H1 (cell line): ENCODE data around the gene PI4KA. TPM values are rescaled to one million over a fixed set of nuclear protein-coding genes. Genes with fewer than 3 reads are reported as not detected.

ENCODE experiments used
- CTCF ChIA-PET: fragments of 300-600 bp; sonication (Branson Sonifier 250); formaldehyde crosslinking; loops from one replicate; lab custom pipeline; 2021; ENCODE audit not compliant: partially characterized antibody; lab: Charles Lee
- POLR2A ChIA-PET: fragments of 300-600 bp; sonication (Branson Sonifier 250); formaldehyde crosslinking; loops from one replicate; lab custom pipeline; 2021; ENCODE audit warnings: inconsistent platforms; ENCODE audit not compliant: partially characterized antibody; lab: Charles Lee
- DNase-seq, 2 experiments: peaks; one replicate each; pipeline versions ENCODE4 v3.0.0 to v3.0.0-alpha.2; 2010 to 2022; ENCODE audit warnings: low spot score in 2 of 2, low read depth in 1 of 2, mixed read lengths in 1 of 2
- FAIRE-seq: peaks from 2 replicates; lab custom pipeline; 2011; peaks lifted over from hg19 to GRCh38; lab: Jason Lieb, UNC
- H2AFZ ChIP-seq: 2 replicates; pipeline ENCODE4 v1.8.1; 2012; ENCODE audit warnings: low read length, inconsistent platforms
- H2AK5ac ChIP-seq: 2 replicates; pipeline ENCODE4 v1.6.1; 2013; ENCODE audit warnings: low read depth, low read length
- H2BK120ac ChIP-seq: replicated peaks from 2 replicates; pipeline ENCODE3; 2013; ENCODE audit warnings: low read depth, low read length, inconsistent platforms
- H2BK12ac ChIP-seq: 2 replicates; pipeline ENCODE4 v1.6.1; 2013; ENCODE audit warnings: low read depth, low read length
- H2BK15ac ChIP-seq: 2 replicates; pipeline ENCODE4 v1.6.1; 2013; ENCODE audit warnings: low read length
- H2BK20ac ChIP-seq: 2 replicates; pipeline ENCODE4 v1.6.1; 2013; ENCODE audit warnings: low read length
- H2BK5ac ChIP-seq: 2 replicates; pipeline ENCODE4 v1.6.1; 2013; ENCODE audit warnings: low read depth, low read length
- H3K14ac ChIP-seq: 2 replicates; pipeline ENCODE4 v1.6.1; 2013; ENCODE audit warnings: inconsistent platforms; ENCODE audit not compliant: insufficient read length
- H3K18ac ChIP-seq: 2 replicates; pipeline ENCODE4 v1.6.1; 2013; ENCODE audit warnings: low read length; ENCODE audit errors: extremely low read depth
- H3K23ac ChIP-seq: 2 replicates; pipeline ENCODE4 v1.6.1; 2013; ENCODE audit warnings: inconsistent platforms; ENCODE audit not compliant: insufficient read length
- H3K23me2 ChIP-seq: 2 replicates; pipeline ENCODE4 v1.6.1; 2013; ENCODE audit warnings: low read depth, low read length
- H3K27ac ChIP-seq: 2 replicates; pipeline ENCODE4 v1.6.1; 2011; ENCODE audit warnings: low read depth, low read length, inconsistent platforms
- H3K27me3 ChIP-seq, 4 experiments: replicated peaks in 1 of 4; 1 replicate in 1 of 4; 2 replicates in 3 of 4; pipeline versions ENCODE4 v1.6.1 to v1.8.1; 2011 to 2013; ENCODE audit warnings: low read length in 3 of 4, mild to moderate bottlenecking in 3 of 4, inconsistent platforms in 2 of 4, mixed read lengths in 2 of 4, moderate library complexity in 1 of 4; ENCODE audit not compliant: control insufficient read depth in 3 of 4, insufficient read depth in 3 of 4; ENCODE audit errors: extremely low read depth in 1 of 4
- H3K36me3 ChIP-seq, 4 experiments: 2 replicates each; pipeline versions ENCODE4 v1.6.1 to v1.8.1; 2011 to 2013; ENCODE audit warnings: mild to moderate bottlenecking in 4 of 4, low read length in 3 of 4, moderate library complexity in 2 of 4, control low read depth in 1 of 4, inconsistent platforms in 1 of 4; ENCODE audit not compliant: insufficient read depth in 4 of 4, control insufficient read depth in 2 of 4
- H3K4ac ChIP-seq: replicated peaks from 2 replicates; pipeline ENCODE3; 2013; ENCODE audit warnings: low read length, low read depth, mixed read lengths, inconsistent platforms; ENCODE audit not compliant: insufficient read length
- H3K4me1 ChIP-seq, 4 experiments: replicated peaks in 1 of 4; 1 replicate in 1 of 4; 2 replicates in 3 of 4; pipeline versions ENCODE4 v1.6.1 to v1.8.1; 2011 to 2013; ENCODE audit warnings: low read length in 3 of 4, inconsistent platforms in 2 of 4, mixed read lengths in 1 of 4; ENCODE audit not compliant: insufficient read depth in 4 of 4, control insufficient read depth in 3 of 4
- H3K4me2 ChIP-seq, 2 experiments: 2 replicates each; pipeline versions ENCODE4 v1.6.1 to v1.8.1; 2011 to 2013; ENCODE audit warnings: low read depth in 2 of 2, low read length in 2 of 2, control low read depth in 1 of 2, inconsistent platforms in 1 of 2, mild to moderate bottlenecking in 1 of 2; ENCODE audit not compliant: insufficient read depth in 1 of 2
- H3K4me3 ChIP-seq, 4 experiments: fragments of 200-600, 300-600 bp in 1 of 4; sonication (generic), shearing (Covaris generic), sonication (Bioruptor Twin) in 1 of 4; 2 replicates each; pipeline versions ENCODE4 v1.5.1 to v1.8.1; 2011 to 2016; ENCODE audit warnings: low read length in 4 of 4, low read depth in 3 of 4, control low read depth in 2 of 4, inconsistent platforms in 2 of 4, mild to moderate bottlenecking in 2 of 4, mixed read lengths in 1 of 4, moderate library complexity in 1 of 4; ENCODE audit not compliant: insufficient read depth in 2 of 4; ENCODE audit errors: extremely low read depth in 1 of 4
- H3K56ac ChIP-seq: replicated peaks from 2 replicates; pipeline ENCODE3; 2013; ENCODE audit warnings: low read depth, mild to moderate bottlenecking, mixed read lengths, low read length, inconsistent platforms; ENCODE audit not compliant: insufficient read length
- H3K79me1 ChIP-seq: 2 replicates; pipeline ENCODE4 v1.6.1; 2013; ENCODE audit warnings: low read depth, low read length, control low read depth
- H3K79me2 ChIP-seq, 2 experiments: 2 replicates each; pipeline versions ENCODE4 v1.6.1 to v1.8.1; 2012 to 2013; ENCODE audit warnings: low read length in 2 of 2, mild to moderate bottlenecking in 2 of 2, inconsistent platforms in 1 of 2; ENCODE audit not compliant: insufficient read depth in 2 of 2, control insufficient read depth in 1 of 2
- H3K9ac ChIP-seq, 4 experiments: replicated peaks in 1 of 4; 1 replicate in 1 of 4; 2 replicates in 3 of 4; pipeline versions ENCODE4 v1.6.1 to v1.8.1; 2011 to 2013; ENCODE audit warnings: low read depth in 3 of 4, low read length in 3 of 4, control low read depth in 2 of 4, mild to moderate bottlenecking in 2 of 4, moderate library complexity in 2 of 4, inconsistent platforms in 1 of 4; ENCODE audit errors: extremely low read depth in 1 of 4
- H3K9me3 ChIP-seq, 2 experiments: 2 replicates each; pipeline versions ENCODE4 v1.6.1 to v1.8.1; 2012 to 2013; ENCODE audit warnings: mild to moderate bottlenecking in 2 of 2, moderate library complexity in 2 of 2, control low read depth in 1 of 2, inconsistent platforms in 1 of 2, low read depth in 1 of 2, low read length in 1 of 2, mixed read lengths in 1 of 2; ENCODE audit not compliant: insufficient read depth in 2 of 2
- H4K20me1 ChIP-seq, 2 experiments: replicated peaks in 1 of 2; 2 replicates each; pipeline versions ENCODE3 to v1.8.1; 2011 to 2013; ENCODE audit warnings: inconsistent platforms in 2 of 2, low read length in 2 of 2, mild to moderate bottlenecking in 1 of 2; ENCODE audit not compliant: insufficient read depth in 2 of 2, control insufficient read depth in 1 of 2
- H4K5ac ChIP-seq: 2 replicates; pipeline ENCODE4 v1.6.1; 2013; ENCODE audit warnings: low read length, low read depth, mixed read lengths, inconsistent platforms; ENCODE audit not compliant: insufficient read length
- H4K8ac ChIP-seq: 2 replicates; pipeline ENCODE4 v1.8.0; 2013; ENCODE audit warnings: mild to moderate bottlenecking, moderate library complexity, low read length, inconsistent platforms; ENCODE audit not compliant: insufficient read depth; ENCODE audit errors: extremely low read depth
- H4K91ac ChIP-seq: replicated peaks from 2 replicates; pipeline ENCODE3; 2013; ENCODE audit warnings: low read length, mixed read lengths, inconsistent platforms; ENCODE audit not compliant: insufficient read length
- HDAC6 ChIP-seq: IDR thresholded peaks from one replicate; pipeline ENCODE4 v1.7.1; 2012; ENCODE audit warnings: low read depth, mild to moderate bottlenecking, inconsistent platforms, low read length, moderate library complexity
- KDM4A ChIP-seq: IDR thresholded peaks from one replicate; pipeline ENCODE4 v1.7.1; 2012; ENCODE audit warnings: low read depth, mild to moderate bottlenecking, moderate library complexity, low read length, inconsistent platforms; ENCODE audit not compliant: severe bottlenecking
- NANOG ChIP-seq: IDR thresholded peaks from 2 replicates; pipeline ENCODE4 v1.6.1; 2011; ENCODE audit warnings: low read length, low read depth, mild to moderate bottlenecking, inconsistent platforms; ENCODE audit not compliant: insufficient read depth, poor library complexity, severe bottlenecking
- PHF8 ChIP-seq: fragments of 200-600 bp; sonication (generic); conservative IDR thresholded peaks from 2 replicates; pipeline ENCODE4 v1.7.1; 2012; ENCODE audit warnings: low read depth, mild to moderate bottlenecking, inconsistent platforms, low read length, moderate library complexity
- TAF1 ChIP-seq: IDR thresholded peaks from 2 replicates; pipeline ENCODE4 v1.6.1; 2011; ENCODE audit warnings: mild to moderate bottlenecking, low read depth, low read length
- TBP ChIP-seq: IDR thresholded peaks from 2 replicates; pipeline ENCODE4 v1.6.1; 2011; ENCODE audit warnings: low read depth, low read length, improper control_type of control experiment
- WGBS, 2 experiments: shearing (Covaris generic) in 1 of 2; methylation state at CpG; one replicate each; pipeline versions ENCODE4 v1.1.6 to v1.1.7; 2013 to 2015; ENCODE audit warnings: low lambda C conversion rate in 2 of 2, mixed read lengths in 2 of 2, inconsistent platforms in 1 of 2, low coverage in 1 of 2, missing lambda C conversion rate in 1 of 2; ENCODE audit not compliant: insufficient replicate concordance in 2 of 2, insufficient coverage in 1 of 2, insufficient read length in 1 of 2; ENCODE audit errors: extremely low coverage in 1 of 2, missing lambda C conversion rate in 1 of 2; 5-methylcytosine and 5-hydroxymethylcytosine counted together
- polyA plus RNA-seq, 7 experiments: library from polyadenylated mRNA; depleted of rRNA in 3 of 7; stranded (reverse) in 5 of 7; unstranded in 2 of 7; fragments of >200 nt in 5 of 7; fragments of 200-250 nt in 2 of 7; gene quantifications; 1 replicate in 5 of 7; 2 replicates in 1 of 7; 4 replicates in 1 of 7; pipeline versions ENCODE4 v1.2.1 to v1.2.3, GENCODE V29; 2011 to 2013; ENCODE audit warnings: missing spikeins in 2 of 7, mixed read lengths in 2 of 7
- total RNA-seq: library from RNA; stranded (reverse); fragmentation: NEBNext Ultra II Directional; extraction: Animal tissue kit (Norgen Biotek cat#: 25700); gene quantifications from 2 replicates; pipeline ENCODE4 v1.2.1, GENCODE V29; 2021

The PI4KA gene
- total and polyA plus RNA-seq, 2 of the 8 experiments (the other 6 are each of a cell fraction or from before 2014, with no cell fraction given) = 22.5 to 37.7 TPM

DNA sequence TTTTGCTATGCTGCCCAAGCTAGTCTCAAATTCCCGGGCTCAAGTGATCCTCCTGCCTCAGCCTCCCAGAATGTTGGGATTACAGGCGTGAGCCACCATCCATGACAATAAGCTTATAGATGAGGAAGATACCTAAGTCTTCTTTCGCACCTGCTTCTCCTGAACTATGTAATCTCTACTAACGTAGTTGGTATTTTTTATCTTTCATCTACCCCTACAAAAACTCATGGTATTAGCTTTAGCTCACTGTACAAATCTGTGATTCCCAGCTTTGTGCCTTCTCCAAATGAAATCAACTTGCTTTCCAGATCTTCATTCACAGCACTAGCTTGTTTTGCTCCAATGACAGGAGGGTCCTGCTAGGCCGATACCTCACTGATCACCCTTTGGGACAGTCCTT, 36.4 kb downstream of the PI4KA start:
- POLR2A ChIA-PET = no interaction called here
- TF ChIP-seq TAF1 (no peak), KDM4A (no peak), PHF8 (no peak), TBP (no peak), HDAC6 (no peak), NANOG (no peak)

More for the DNA sequence above, 36.4 kb downstream of the PI4KA start:
- no peaks in the 10 kb centered on the region for H3K79me2 ChIP-seq
- peaks cover 0 to 2% (median 0%) of the 10 kb centered on the region in 4 experiments; a peak in 3 of 8 replicates for H3K36me3 ChIP-seq
- H4K8ac ChIP-seq = no peak overlapping the region
- no peak overlapping the region for H4K91ac ChIP-seq
- H3K56ac ChIP-seq = no peak overlapping the region
- peaks cover 0 to 1% of the 10 kb centered on the region in 2 experiments for H4K20me1 ChIP-seq
- no peak overlapping the region for H2BK20ac ChIP-seq
- no peaks in the 10 kb centered on the region; the same call in 1 of the 2 replicates for H3K23me2 ChIP-seq
- H3K23ac ChIP-seq = no peak overlapping the region
- H2BK12ac ChIP-seq = no peak overlapping the region
- H3K14ac ChIP-seq = no peak overlapping the region
- H2AFZ ChIP-seq = no peak overlapping the region
- no peak overlapping the region for H3K9ac ChIP-seq
- H3K4me2 ChIP-seq = no peak overlapping the region
- DNase-seq = no peak
- H3K27me3 ChIP-seq = no peaks in the 10 kb centered on the region
- no peak overlapping the region for H2BK5ac ChIP-seq
- no peak for FAIRE-seq
- CTCF ChIA-PET = interaction anchor here (0.5 to 0.9 kb wide), 3 partner anchors 9 to 1092 kb away, joined by 3 read pairs; no protein-coding TSS in a partner anchor
- no peaks in the 10 kb centered on the region for H3K4me1 ChIP-seq
- H2BK120ac ChIP-seq = no peak overlapping the region
- H3K27ac ChIP-seq = no peak overlapping the region
- H4K5ac ChIP-seq = no peak overlapping the region
- H3K4me3 ChIP-seq = no peak overlapping the region
- no peaks in the 10 kb centered on the region for H3K79me1 ChIP-seq
- no peak overlapping the region for H2BK15ac ChIP-seq
- no peak overlapping the region for H3K4ac ChIP-seq
- no peaks in the 10 kb centered on the region for H3K9me3 ChIP-seq
- 79% methylated on average over 5 of the region's 5 CpGs; no CpG with 5 or more reads in 1 of the 2 experiments for WGBS, 2 experiments
- H2AK5ac ChIP-seq = no peak overlapping the region
- no peak overlapping the region for H3K18ac ChIP-seq
